COLO668 (cell line): ENCODE data around the gene BICDL2.
"Not testable (repeated sequence)": the region's sequence is repeated elsewhere in the genome, so short reads cannot be mapped to it uniquely, and the experiment has no call there.

ENCODE experiments used
- DNase-seq: peaks from one replicate; lab custom pipeline; 2025; ENCODE audit not compliant: unreplicated experiment; lab: John Stamatoyannopoulos, UW

Gene BICDL2

DNA sequence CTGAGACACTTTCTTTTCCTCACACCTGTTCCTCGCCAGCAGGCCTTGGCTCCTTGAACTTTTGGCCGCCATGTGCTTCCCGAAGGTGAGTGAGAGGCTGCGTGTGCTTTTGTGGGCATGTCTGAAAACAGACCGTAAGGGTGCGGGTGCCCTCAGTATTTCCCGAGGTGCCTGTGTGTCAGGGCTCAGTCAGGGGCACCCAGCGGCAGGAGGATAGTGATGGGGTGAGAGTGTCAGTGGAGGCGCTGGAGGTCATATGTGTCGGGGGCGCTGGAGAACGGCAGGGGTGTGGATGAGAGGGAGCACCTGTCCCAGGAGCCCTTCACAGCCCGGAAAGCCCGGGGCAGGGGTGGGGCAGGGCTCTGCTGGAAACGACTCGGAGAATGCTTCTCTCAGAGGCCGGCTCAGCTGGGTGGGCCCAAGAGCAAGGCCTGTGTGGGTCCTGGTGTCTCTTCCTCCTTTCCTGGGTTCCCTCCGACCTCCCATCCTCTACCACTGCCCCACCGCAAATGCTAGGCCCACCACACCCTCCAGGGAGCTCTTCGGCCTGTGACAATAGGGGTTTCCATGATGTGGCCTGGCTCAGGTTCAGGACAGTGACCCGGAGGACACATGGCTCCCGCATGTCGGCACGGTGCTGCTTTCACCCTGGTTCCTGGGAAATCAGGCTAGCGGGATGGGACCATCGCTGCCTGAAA is 29.1 kb upstream of the BICDL2 start:
- peak; percentile 13 for DNase-seq

- peak; percentile 61 for DNase-seq
Measured at GRCh38 chr16:3065069-3065741, 28.5 kb upstream of the BICDL2 start, which contains the start of gene IL32. IL32 (plus strand) TSS chr16:3065640; CDS start chr16:3065812, 172 bp downstream.

DNA sequence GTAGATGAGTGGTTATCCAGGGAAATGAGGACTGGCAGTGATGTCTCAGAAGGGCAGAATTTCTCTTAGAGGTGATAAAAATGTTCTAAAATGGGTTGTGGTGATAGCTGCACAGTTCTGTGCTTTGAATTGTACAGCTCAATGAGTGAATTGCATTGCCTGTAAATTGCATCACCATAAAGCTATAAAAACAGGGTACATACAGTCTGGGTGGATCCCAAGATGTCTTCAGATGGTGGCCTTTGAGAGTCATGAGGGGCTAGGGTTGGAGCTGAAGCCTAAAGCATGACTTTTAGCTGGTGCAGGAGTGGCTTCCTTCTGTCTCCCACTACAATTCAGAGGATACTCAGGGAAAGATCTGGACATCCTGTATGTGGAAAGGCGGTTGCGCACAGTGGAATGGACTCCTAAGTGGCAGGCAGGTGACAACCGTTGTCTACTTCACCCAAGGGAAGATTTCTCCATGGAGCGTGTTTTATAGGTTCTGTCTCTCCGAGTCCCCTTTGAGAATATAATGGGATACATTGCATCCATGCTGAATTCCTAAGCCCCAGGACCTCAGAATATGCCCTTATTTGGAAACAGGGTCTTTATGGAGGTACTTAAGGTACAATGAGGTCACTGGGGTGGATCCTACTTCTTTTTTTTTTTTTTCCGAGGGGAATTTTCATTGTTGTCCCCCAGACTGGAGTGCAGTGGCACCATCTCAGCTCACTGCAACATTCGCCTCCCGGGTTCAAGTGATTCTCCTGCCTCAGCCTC is 27.1 kb upstream of the BICDL2 start:
- DNase-seq = no peak

GRCh38 chr16:3062553-3062952 is 25.8 kb upstream of the BICDL2 start:
- DNase-seq = no peak

- no peak for DNase-seq
Measured at GRCh38 chr16:3060339-3061127, 23.8 kb upstream of the BICDL2 start.

DNA sequence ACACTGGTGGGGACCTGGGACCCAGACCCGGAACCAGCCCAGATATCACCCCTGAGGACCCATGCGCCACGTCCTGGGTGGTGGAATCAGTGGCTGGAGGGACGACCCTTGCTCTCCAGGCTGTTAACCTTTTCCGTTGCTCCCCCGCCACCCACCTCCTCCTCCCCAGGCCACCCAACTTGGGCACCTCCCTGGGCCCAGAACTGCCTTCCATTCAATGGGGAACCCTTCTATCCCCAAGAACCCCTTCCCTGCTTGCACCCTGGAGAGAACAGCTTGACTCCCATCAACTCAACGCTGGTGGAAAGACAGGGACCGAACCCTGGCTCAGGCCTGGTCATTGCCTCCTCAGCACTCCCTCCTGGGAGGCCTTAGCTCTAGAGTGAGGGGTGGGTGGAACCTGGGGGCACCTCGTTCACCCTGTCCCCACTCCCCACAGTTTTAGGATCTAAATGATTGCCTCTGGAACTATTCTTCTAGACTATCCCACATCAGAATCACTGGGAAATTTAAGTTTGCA is 23.0 kb upstream of the BICDL2 start:
- DNase-seq = no peak

- DNase-seq = peak; percentile 90
Measured at GRCh38 chr16:3059041-3059722, 22.4 kb upstream of the BICDL2 start.

DNA sequence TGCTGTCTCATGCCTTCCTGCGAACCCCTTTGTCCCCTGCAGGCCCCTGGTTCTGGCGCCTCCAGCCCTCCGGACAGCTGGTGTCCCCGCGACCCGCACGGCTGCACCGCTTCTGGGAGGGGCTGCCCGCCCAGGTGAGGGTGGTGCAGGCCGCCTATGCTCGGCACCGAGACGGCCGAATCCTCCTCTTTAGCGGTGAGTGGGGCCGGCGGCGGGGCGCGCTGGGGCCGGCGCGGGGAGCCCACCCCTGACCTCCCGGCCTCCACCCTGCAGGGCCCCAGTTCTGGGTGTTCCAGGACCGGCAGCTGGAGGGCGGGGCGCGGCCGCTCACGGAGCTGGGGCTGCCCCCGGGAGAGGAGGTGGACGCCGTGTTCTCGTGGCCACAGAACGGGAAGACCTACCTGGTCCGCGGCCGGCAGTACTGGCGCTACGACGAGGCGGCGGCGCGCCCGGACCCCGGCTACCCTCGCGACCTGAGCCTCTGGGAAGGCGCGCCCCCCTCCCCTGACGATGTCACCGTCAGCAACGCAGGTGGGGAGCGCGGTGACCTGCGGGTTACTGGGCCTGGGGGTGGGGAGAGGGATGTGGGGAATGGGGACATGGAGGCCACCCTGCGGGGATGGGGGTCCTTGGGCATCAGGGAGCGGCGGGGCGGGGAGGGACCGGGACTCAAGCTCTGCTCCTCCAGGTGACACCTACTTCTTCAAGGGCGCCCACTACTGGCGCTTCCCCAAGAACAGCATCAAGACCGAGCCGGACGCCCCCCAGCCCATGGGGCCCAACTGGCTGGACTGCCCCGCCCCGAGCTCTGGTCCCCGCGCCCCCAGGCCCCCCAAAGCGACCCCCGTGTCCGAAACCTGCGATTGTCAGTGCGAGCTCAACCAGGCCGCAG is 21.6 kb upstream of the BICDL2 start:
- peak; percentile 31 for DNase-seq

DNA sequence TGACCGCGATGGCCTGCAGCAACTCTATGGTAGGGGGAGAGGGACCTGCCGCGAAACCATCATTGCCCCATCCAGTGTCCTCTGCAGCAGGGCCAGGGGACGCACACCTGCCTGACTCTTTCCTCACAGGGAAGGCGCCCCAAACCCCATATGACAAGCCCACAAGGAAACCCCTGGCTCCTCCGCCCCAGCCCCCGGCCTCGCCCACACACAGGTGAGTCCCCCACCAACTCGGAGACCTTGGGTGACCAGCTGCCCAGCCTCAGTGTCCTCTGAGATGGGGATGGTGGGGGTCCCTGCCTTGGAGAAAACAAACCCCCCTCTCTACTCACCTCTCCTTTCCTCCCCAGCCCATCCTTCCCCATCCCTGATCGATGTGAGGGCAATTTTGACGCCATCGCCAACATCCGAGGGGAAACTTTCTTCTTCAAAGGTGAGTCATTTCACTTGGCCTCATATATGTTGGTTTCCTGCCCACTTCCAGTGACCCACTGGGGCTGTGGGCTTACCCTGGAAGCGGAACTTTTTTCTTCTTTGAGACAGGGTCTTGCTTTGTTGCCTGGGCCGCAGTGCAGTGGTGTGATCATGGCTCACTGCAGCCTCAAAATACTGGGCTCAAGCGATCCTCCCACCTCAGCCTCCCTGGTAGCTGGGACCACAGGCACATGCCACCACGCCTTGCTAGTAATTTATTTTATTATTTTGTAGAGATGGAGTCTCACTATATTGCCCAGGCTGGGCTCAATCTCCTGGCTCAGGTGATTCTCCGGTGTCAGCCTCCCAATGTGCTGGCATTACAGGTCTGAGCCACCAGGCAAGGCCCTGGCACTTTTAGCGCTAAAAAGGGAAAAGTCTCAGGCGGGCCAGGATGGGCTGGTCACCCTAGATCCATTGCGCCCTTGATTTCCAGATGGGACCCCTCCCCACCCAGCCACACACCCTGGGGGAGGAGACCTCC is 20.7 kb upstream of the BICDL2 start:
- no peak for DNase-seq

DNA sequence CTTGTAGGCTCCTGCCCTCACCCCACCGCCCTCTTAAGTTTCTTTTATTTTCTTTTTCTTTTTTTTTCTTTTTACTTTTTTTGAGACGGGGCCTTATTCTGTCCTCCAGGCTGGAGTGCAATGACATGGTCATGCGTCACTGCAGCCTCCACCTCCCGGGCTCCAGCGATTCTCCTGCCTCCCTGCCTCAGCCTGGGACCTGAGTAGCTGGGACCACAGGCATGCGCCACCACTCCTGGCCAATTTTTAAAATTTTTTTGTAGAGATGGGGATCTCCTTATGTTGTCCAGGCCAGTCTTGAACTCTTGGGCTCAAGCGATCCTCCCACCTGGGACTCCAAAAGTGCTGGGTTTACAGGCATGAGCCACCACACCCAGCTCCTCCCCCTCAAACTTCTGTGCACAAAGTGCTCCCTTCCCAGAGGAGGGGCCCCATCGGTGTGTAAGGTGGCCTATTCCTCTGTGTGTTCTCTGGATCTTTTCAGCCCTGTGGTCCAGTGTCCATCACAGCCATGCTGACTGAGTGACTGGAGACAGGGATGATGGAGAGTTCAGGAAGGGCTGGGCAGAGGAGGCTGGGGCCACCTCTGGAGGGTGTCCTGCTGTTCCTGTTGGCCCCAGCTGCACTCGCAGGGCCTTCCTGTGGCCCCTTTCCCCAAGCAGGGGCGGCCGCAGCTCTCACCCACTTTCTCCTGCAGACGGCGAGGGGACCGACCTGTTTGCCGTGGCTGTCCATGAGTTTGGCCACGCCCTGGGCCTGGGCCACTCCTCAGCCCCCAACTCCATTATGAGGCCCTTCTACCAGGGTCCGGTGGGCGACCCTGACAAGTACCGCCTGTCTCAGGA is 19.8 kb upstream of the BICDL2 start:
- no peak for DNase-seq

- DNase-seq = not testable (repeated sequence)
Measured at GRCh38 chr16:3055734-3056115, 19.0 kb upstream of the BICDL2 start.

- DNase-seq = no peak
Measured at GRCh38 chr16:3054965-3055733, 18.4 kb upstream of the BICDL2 start.

GRCh38 chr16:3053330-3053710 is 16.6 kb upstream of the BICDL2 start:
- DNase-seq = not testable (repeated sequence)

- DNase-seq = not testable (repeated sequence)
Measured at GRCh38 chr16:3052571-3053329, 16.0 kb upstream of the BICDL2 start.

DNA sequence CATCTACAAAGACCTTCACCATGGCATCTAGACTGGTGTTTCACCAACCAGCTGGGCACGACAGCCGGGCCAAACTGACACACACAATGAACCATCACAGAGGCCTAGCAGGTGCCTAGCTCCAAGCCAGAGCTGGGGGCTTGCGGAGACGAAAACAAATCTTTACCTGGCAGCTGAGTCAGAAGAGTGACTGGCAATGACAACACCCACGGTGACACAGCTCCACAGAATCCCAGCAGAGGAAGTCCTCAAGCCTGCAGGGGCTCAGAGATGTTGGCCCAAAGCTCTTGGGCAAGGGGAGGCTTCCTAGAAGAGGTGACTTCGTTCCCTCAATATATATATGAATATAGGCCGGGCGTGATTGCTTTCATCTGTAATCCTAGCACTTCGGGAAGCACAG is 14.8 kb upstream of the BICDL2 start:
- no peak for DNase-seq

DNA sequence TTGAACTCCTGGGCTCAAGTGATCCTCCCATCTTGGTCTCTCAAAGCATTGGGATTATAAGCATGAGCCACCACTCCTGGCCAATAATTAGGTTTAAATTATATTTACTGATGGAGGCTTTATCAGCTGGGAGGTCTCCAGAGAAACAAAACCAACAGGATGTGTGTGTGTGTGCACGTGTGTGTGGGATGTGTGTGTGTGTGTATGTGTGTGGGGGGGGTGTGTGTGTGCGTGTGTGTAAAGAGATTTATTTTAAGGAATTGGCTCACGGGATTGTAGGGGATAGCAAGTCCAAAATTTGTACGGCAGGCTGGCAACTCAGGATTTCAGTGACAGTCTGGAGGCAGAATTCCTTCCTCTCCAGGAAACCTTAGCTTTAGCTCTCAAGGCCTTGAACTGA is 14.3 kb upstream of the BICDL2 start:
- DNase-seq = no peak
